EH (cell line): ENCODE data around the gene DOP1A.
"Not testable (repeated sequence)": the region's sequence is repeated elsewhere in the genome, so short reads cannot be mapped to it uniquely, and the experiment has no call there.

Source experiments
- DNase-seq: peaks from one replicate; pipeline ENCODE4 v3.0.0-alpha.2; 2015; ENCODE audit warnings: low read depth

Gene DOP1A

DNA sequence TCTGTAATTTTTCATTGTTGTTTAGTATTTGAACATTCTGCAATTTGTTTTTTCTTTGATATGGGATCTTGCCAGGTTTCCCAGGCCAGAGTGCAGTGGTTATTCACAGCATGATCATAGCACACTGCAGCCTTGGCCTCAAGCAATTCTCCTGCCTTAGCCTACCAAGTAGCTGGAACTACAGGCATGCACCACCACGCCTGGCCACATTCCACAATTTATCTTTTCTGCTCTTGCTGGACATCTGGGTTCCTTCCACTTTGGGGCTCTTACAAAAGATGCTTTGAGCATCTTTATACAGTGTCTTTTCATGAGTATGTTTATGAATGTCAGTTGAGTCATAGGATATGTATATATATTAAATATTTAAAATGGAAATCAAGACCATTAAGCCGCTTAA, 83.6 kb downstream of the DOP1A start:
- peak; percentile 41 for DNase-seq

DNA sequence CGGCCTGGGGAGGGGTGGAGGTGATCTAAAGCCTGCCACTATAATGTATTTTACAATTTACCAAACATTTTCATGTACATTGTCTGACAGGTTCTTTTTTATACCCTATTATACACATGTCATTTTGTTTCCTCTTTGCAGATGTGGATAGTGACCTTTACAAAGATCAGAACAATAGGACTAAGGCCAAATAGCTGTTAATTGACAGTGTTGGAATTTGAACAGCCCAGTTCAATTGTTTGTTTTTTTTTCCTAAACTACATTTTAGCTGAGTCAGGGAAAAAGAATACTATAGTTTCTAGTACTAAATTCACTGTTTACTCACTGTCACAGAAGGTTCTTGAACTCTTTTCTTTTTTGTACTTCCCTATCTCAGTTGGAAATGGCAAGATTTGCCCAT, 85.4 kb downstream of the DOP1A start:
- DNase-seq: no peak

DNA sequence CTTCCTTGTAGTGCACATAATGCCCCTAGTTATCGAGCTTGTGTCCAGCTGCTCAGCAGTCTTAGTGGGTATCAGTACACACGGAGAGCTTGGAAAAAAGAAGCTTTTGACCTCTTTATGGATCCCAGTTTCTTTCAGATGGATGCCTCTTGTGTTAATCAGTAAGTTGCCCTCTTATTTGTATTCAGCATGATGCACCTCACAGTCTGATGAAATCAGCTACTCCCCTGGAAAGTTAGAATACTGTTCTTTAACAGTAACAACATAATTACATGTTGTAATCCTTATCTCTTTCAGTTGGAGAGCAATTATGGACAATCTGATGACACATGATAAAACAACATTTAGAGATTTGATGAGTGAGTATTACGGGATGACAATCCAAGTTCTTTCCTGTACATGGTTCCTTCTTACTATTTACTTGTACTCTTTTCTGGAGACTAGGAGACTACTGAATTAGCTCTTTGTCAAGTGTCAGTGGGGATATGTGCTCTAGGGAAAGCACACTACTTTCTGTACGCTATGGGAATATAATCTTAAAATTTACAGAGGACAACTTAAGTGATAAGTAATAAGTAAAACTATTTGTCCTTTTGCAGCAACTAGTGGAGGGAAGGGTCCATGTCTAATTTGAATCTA, 86.5 kb downstream of the DOP1A start:
- peak; percentile 8 for DNase-seq

DNA sequence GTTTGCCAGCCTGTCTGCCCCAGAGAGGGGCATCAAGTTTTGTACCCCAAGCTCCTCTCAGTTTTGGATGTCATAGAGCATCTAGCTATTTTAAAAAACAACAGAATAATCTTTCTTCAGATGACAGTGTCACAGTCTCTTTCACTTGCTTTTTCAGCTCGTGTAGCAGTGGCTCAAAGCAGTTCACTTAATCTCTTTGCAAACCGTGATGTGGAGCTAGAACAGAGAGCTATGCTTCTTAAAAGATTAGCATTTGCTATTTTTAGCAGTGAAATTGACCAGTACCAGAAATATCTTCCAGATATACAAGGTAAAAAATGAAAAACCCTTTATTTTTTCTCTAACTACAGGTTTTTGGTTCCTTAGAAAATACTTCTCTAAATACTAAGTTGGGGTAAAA, 88.3 kb downstream of the DOP1A start:
- DNase-seq: no peak

DNA sequence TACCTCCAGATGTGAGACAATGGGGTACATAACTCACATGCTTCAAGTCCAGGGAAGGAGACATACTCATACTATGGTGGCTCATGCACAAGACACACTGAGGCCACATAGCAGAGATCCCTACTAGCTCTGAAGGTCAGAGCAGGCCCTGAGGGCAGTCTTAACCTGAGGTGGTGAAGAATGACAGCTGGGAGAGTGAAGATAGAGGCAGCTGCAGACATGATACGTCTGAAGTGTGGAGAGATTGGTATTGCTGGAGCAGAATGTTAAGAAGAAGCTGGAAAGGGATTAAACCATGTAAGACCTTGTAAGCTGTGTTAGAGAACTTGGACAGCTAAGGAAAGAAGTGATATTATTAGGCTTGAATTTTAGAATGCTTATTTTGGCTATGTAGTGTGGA, 92.7 kb downstream of the DOP1A start:
- DNase-seq: no peak

DNA sequence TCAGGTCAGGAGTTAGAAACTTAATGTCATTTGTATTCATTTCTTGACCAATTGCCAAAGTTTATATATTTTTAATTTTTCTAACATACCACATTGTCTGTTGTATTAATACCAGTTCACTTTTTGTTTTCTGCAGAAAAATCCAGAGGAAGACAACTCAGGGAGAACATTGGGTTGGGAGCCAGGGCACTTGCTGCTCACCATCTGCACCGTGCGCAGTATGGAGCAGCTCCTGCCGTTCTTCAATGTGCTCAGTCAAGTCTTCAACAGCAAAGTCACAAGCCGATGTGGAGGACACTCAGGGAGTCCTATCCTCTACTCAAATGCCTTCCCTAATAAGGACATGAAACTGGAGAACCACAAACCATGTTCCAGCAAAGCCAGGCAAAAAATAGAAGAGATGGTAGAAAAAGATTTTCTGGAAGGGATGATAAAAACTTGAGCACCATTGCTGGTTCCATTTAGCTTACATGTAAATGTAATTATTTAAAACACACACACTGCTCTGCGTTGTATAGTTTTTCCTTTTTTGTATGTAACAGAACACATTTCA, 100.3 kb downstream of the DOP1A start:
- no peak for DNase-seq

DNA sequence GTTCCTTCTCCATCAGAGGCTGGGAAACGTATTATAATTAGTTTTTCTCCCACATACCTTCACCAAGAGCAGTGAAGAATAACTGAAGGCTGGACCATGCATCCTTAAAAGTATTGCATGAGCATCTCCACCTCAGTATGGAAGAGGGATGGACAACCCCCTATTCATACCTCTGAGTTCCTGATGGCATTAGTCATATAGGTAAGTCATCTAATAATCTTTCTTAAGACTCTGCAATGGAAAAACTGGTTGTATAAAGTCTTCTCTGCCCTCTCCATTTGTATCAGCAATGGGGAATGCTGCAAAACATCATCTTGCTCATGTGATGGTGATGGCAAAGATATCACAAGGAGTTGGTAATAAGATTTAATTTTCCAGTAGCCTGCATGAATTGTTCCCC, 101.1 kb downstream of the DOP1A start:
- no peak for DNase-seq

DNA sequence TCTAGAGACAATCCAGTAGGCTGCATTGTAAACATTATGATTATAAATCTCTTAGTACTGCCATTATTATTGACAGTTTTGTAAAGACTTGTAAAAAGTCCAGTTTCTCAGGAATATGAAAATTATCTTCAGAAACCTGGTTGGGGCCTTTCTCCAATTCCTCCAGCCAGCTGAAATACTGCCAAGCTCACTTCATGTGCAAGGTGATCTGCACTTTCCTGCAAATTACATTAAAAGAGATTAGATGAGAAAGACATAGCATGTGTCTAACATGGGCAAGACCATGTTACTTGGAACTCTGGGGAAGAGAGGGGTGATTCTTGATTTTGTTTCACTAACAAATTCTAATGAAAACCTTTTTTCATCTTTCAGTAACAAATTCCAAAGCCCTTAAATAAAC, 101.6 kb downstream of the DOP1A start:
- no peak for DNase-seq

DNA sequence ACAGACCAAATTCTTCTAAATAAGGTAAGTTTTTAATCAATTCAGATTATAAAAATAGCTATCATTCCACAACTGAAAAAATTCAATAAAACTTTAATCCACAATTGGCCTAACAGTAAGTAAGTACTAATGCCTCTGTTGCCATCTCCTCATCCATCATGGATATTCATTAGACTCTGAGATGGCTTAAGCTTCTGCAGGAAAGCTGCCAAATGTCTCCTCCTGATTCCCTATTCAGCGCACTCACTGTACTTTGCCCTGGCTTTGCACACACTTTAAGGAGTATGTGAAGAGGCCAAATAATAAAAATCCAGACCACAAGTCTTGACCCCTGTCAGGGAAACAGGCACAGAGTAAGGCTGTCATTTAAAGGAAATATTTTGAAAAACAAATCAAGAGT, 102.0 kb downstream of the DOP1A start:
- peak; percentile 37 for DNase-seq

DNA sequence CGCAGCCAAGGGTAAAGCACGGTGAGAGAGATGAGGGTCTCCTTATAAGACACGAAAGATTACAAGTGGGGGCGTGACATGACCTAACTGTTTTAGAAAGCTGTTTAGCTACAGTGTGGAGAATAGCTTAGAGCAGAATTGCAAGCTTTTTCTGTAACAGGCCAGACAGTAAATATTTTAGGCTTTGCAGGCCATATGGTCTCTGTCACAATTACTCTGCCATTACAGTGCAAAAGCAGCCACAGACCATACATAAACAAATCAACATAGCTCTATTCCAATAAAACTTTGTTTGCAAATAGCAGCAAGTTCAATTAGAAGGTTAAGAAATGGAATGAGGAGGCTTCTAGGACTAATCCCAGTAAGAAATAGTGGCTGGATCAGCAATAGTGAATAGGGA, 108.8 kb downstream of the DOP1A start:
- peak; percentile 31 for DNase-seq

DNA sequence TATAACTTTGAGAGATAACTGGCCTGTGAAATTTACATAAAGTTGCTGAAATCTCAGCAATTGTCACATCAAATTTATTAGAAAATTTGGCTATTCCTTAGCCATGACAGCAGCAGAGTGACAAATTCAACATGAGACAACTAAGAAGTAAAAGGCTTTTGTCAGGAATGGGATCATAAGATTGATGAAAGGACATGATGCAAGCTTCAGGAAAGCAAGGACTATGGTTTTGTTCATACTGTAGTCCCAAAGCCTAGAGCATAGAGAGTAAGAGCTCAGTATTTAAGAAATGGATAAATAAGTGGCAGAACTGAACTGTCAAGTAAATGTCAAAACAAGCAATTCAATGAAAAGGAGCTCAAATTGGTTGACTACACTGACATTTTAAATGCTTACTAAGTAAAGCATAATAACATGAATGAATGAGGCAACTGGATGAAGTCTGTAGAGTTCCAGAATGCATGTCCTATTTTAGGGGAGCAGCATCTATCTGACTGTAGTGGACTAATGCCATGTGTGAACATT, 113.0 kb downstream of the DOP1A start:
- DNase-seq: no peak

DNA sequence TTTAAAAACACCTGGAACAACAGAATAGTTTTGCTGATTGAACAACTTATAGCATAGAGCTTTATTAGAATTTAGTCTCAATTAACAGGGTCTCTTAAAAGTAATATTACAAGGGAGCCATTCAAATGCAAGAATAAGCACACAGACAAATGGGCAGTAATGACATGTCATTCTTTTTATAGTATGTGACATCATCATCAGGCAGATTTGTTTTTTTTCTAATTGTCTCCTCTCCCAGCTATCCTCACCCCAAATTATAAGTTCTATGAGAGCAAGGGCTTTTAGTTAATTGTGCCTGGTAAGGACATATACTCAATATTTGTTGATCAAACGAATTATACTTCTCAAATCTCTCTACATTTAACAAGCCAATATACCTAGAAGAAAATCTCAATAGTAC, 114.6 kb downstream of the DOP1A start:
- no peak for DNase-seq

DNA sequence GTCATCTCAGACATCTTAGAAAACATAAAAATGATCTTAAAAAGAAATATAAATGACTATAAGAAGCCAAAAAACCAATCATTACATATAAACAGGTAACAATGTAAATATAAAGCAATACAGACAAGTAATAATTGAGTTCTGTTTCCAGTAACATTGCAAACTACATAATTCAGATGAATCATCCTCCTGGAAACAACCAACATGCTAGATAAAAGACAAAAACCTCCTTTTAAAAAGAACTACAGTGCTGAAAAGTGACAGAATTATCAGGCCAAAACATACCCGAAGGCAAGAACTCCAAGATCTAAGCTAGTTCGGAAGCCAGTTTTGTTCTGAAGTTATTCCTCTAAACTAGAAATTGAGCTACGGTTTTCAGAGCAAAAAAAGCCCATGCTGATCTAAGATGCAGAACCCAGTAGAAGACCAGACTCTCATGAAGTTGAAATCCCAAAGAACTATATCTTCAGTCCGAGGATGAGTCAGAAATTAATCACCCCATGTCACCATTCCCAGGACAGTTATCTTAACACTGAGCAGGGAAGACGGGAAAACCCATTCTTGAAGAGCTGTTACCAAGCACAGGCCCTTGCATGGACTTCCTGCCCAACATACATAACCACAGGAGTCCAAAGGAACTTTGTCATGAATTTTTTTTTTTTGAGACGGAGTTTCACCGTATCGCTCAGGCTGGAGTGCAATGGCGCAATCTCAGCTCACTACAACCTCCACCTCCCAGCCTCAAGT, 115.8 kb downstream of the DOP1A start:
- DNase-seq: peak; percentile 99

DNA sequence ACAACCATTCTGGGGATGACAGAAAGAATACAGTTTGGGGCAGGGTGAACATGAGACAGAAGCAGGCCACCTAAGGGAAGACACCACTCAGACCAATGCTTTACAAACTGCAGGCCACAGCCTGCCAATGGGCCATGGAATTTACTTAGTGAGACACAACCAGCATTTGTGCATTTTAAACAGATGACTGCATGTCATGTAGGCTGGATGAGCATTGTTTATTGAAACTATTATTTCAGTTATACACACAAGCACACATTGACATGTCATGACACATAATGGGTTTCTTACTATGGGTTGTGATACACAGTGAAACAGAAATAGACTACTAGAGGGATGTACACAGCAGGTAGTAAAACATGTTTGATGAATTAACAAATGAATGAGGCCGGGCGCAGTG, 117.6 kb downstream of the DOP1A start:
- DNase-seq: peak; percentile 18

DNA sequence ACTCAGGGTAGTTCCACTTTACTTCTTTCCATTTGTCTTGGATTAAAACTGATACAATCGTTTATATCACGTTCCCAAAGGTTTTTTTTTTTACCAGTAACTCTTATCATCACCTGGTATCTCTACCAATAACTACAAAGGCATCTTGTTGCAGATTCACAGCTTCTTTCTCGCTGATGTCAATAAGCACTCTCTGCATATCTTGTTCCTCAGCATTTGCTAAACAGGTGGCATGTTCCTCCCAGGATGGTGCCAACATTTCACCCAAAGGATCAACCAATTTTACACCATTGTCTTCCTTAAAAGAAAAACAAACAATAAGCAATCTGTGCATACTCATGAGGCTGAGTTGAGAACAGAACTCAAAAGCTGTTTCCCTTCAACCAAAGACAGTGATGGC, 121.0 kb downstream of the DOP1A start:
- DNase-seq: no peak

DNA sequence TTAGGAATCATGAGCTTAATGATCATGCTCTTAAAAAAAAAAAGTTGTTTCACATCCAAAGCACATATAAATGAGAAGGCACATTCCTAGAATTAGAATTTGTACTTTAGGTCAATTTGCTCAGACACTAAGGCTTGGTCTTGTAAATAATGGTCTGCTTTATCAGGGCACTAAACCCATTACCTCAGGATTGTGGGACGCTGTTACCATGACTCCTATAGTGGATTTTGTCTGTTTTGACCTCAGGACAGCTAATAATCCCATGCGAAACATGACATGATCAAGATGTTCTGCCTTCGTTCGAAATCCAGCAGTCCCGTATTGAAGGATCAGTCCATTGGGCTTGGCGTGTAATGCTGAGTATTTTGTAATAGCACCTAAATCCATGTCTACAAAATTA, 123.2 kb downstream of the DOP1A start:
- DNase-seq: no peak

DNA sequence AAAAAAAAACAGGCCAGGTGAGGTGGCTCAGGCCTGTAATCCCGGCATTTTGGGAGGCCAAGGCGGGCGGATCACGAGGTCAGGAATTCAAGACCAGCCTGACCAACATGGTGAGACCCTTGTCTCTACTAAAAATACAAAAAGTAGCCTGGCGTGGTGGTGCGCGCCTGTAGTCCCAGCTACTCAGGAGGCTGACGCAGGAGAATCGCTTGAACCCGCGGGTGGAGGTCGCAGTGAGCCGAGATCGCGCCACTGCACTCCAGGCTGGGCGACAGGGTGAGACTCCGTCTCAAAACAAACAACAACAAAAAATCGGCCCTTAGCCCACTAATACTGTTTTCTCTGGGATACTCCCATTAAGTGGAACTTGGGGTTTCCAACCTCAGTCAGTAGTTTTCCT, 124.5 kb downstream of the DOP1A start:
- not testable (repeated sequence) for DNase-seq

DNA sequence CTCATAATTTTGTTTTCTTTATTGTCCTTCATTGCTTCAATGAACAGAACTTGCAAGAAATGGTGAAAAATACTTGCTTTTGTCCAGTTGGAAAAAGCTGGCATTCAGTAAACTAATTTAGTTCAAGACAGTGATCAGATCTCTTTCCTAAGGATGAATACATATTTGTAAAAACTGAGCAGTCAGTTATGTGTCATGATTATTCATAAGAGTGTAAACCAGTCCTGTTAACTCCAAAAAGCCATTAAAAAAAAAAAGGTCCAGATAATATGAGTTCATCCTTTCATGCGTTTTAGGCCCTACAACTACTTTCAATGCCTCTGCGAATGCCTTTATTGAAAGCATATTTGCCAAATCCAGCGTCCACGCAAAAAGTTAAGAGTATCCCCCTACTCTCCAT, 125.0 kb downstream of the DOP1A start:
- DNase-seq: no peak

DNA sequence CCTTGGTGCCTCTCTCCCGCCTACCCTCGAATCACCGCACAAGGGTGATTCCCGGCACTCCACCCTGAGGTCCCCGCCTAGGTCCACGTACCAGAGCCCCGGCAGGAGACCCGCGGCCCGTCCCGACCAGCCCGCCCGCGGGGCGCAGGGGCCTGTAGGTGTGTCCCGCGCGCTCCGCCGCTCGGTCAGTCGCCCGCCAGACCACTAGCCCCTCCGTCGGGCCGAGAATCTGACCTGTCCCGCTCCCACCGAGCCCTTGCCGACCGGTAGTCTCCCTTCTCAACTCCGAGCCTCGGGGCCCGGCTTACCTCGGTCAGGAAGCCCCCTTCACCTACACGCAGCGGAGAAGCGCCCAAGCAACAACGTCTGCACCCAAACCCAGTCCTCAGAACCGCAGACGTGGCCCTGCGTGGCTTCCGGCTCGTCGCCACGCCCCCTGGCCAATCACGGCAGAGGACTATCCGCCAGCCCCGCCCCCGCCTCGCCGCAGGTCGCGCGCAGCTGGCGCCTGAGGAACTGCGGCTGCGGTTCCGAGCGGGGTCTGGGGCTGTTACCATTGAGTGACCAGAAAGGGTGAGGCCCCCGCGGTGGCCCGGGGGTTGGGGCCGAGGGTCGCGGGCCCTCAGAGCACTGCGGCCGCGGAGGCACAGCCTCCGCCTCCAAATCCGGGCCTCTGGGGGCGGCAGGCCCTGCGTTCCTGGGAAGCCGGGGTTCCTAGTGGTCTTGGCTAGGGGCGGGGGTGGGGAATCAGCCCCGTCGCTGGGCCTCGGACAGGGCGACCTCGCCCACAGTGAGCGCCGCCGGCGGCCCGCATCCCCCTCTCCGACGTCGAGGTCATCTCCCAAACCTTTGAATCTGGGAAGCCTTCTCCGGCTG, 125.6 kb downstream of the DOP1A start, which contains the start of the genes PGM3 and RWDD2A:
Gene PGM3 (minus strand): TSS at position 395 of the 876 bp plus-strand sequence. CDS start 2,253 bp downstream, outside the sequence.
Gene RWDD2A (plus strand): TSS at position 487 of the 876 bp plus-strand sequence. CDS start 1,095 bp downstream, outside the sequence.
- peak; percentile 89 for DNase-seq

DNA sequence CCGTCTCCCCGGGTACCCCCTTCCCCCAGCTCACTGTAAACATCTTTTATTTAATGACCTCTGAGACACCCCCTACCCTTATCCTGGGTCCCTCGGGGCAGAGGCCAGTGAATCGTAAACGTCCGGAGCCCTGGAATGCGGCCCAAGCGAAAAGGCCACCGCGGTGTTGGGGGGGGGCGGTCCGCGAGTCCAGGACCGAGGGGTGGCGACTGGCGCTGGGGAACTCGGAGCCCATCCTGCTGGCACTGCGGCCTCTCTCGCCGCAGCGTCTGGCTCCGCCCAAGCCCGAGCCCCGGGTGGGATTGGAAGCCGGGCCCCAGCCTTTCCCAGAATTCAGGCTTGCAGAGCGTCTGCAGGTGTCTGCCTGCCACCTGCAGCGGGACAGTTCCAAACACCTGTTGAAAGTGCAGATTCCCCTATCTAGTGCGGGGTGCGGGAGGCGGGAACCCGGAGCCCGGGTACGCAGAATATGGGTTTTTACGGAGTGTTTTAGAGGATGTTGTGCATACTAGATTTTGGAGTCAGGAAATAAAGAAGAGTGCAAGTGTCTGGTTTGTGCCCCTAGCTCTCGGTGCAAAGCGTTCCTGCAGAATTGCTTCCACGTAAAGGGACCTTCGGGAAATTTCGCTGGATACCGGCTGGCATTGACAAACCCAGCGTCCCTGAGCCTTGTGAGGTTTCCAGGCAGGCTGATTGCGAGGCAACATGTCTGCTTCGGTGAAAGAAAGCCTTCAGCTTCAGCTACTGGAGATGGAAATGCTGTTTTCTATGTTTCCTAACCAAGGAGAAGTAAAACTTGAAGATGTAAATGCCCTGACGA, 126.5 kb downstream of the DOP1A start:
- DNase-seq: peak; percentile 47

DNA sequence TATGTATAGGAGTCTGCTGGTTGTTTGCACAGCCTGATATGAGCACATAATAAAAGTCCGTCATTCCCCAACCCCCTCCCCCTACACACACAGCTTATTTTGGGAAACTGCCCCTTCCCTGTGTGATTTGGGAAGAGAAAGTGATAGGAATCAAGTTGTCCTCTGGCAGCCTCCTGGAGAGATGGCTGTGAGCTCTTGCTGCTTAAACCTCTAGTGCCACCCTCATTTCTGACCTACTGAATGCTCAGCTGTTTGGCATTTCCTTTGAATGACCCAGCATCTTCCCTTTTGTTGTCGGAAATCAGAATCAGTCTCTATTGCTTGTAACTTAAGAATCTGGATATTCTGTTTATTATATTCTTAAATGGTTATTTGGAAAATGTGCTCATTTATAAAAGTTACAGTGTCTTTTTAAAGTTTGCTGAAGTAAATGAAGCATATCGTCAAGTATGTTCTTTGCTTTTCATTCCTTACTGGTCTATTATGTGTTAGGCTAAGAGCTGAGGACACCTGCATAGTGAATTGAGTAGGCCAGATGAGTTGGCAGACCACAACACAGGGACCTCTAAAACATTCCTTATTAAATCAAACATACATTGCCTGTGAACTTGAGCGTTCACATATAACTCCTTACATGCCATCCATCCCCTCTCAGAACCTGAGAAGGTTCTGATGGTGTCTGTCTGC, 131.2 kb downstream of the DOP1A start:
- DNase-seq: peak; percentile 80
